H1 (cell line): ENCODE data around the gene MRPS15. TPM values are rescaled to one million over a fixed set of nuclear protein-coding genes. Genes with fewer than 3 reads are reported as not detected.

Experiments
- ASH2L ChIP-seq: fragments of 200-600, 300-600 bp; sonication (generic); IDR thresholded peaks from one replicate; pipeline ENCODE4 v1.7.1; 2017; ENCODE audit warnings: low read length
- BRCA1 ChIP-seq: IDR thresholded peaks from 2 replicates; pipeline ENCODE4 v1.6.1; 2012; ENCODE audit warnings: low read depth, low read length, improper control_type of control experiment
- CEBPB ChIP-seq: IDR thresholded peaks from 2 replicates; pipeline ENCODE4 v1.6.1; 2012; ENCODE audit warnings: low read depth, low read length
- CHD1 ChIP-seq: IDR thresholded peaks from 2 replicates; pipeline ENCODE4 v1.6.1; 2012; ENCODE audit warnings: low read depth, low read length, improper control_type of control experiment
- CHD2 ChIP-seq: IDR thresholded peaks from 2 replicates; pipeline ENCODE4 v1.6.1; 2012; ENCODE audit warnings: low read length, improper control_type of control experiment
- CTCF ChIP-seq, 3 experiments: IDR thresholded peaks; 1 replicate in 2 of 3; 2 replicates in 1 of 3; pipeline versions ENCODE4 v1.5.1 to v1.6.1; 2011; ENCODE audit warnings: low read length in 3 of 3, mild to moderate bottlenecking in 3 of 3, inconsistent platforms in 2 of 3, low read depth in 1 of 3, moderate library complexity in 1 of 3; ENCODE audit not compliant: insufficient read depth in 1 of 3; ENCODE audit errors: control extremely low read depth in 1 of 3
- EGR1 ChIP-seq: IDR thresholded peaks from 2 replicates; pipeline ENCODE4 v1.6.1; 2011; ENCODE audit warnings: low read depth, low read length, borderline replicate concordance
- FOSL1 ChIP-seq: IDR thresholded peaks from 2 replicates; pipeline ENCODE4 v1.6.1; 2011; ENCODE audit warnings: mild to moderate bottlenecking, low read depth, low read length, moderate library complexity; ENCODE audit not compliant: insufficient read depth
- GABPA ChIP-seq: IDR thresholded peaks from 2 replicates; pipeline ENCODE4 v1.6.1; 2011; ENCODE audit warnings: mild to moderate bottlenecking, low read length, moderate library complexity, borderline replicate concordance; ENCODE audit not compliant: insufficient read depth
- HDAC6 ChIP-seq: IDR thresholded peaks from one replicate; pipeline ENCODE4 v1.7.1; 2012; ENCODE audit warnings: low read depth, mild to moderate bottlenecking, inconsistent platforms, low read length, moderate library complexity
- JUN ChIP-seq: IDR thresholded peaks from 2 replicates; pipeline ENCODE4 v1.6.1; 2011; ENCODE audit warnings: low read depth, mild to moderate bottlenecking, improper control_type of control experiment, low read length
- KDM1A ChIP-seq: fragments of 200-600, 300-600 bp; sonication (generic); IDR thresholded peaks from 2 replicates; pipeline ENCODE4 v1.7.1; 2016; ENCODE audit warnings: mild to moderate bottlenecking, low read length, borderline replicate concordance
- NRF1 ChIP-seq: IDR thresholded peaks from 2 replicates; pipeline ENCODE4 v1.6.1; 2011; ENCODE audit warnings: mild to moderate bottlenecking, low read depth, low read length, improper control_type of control experiment
- POLR2AphosphoS5 ChIP-seq: IDR thresholded peaks from 2 replicates; pipeline ENCODE4 v1.6.1; 2011; ENCODE audit warnings: low read depth, low read length
- POU5F1 ChIP-seq: IDR thresholded peaks from 2 replicates; pipeline ENCODE4 v1.6.1; 2011; ENCODE audit warnings: low read depth, mild to moderate bottlenecking, low read length, moderate library complexity
- RBBP5 ChIP-seq: IDR thresholded peaks from 2 replicates; pipeline ENCODE4 v1.7.1; 2012; ENCODE audit warnings: low read depth, mild to moderate bottlenecking, inconsistent platforms, low read length, moderate library complexity, borderline replicate concordance
- RFX5 ChIP-seq: IDR thresholded peaks from 2 replicates; pipeline ENCODE4 v1.6.1; 2011; ENCODE audit warnings: low read depth, low read length, improper control_type of control experiment, borderline replicate concordance
- SIX5 ChIP-seq: IDR thresholded peaks from 2 replicates; pipeline ENCODE4 v1.6.1; 2011; ENCODE audit warnings: mild to moderate bottlenecking, low read depth, low read length
- SRF ChIP-seq: IDR thresholded peaks from 2 replicates; pipeline ENCODE4 v1.6.1; 2011; ENCODE audit warnings: mild to moderate bottlenecking, low read depth, low read length, moderate library complexity
- TAF1 ChIP-seq: IDR thresholded peaks from 2 replicates; pipeline ENCODE4 v1.6.1; 2011; ENCODE audit warnings: mild to moderate bottlenecking, low read depth, low read length
- ZNF274 ChIP-seq: IDR thresholded peaks from 2 replicates; pipeline ENCODE4 v1.7.0; 2012; ENCODE audit warnings: low read length, borderline replicate concordance; ENCODE audit errors: extremely low read depth
- polyA plus RNA-seq, 7 experiments: library from polyadenylated mRNA; depleted of rRNA in 3 of 7; stranded (reverse) in 5 of 7; unstranded in 2 of 7; fragments of >200 nt in 5 of 7; fragments of 200-250 nt in 2 of 7; gene quantifications; 1 replicate in 5 of 7; 2 replicates in 1 of 7; 4 replicates in 1 of 7; pipeline versions ENCODE4 v1.2.1 to v1.2.3, GENCODE V29; 2011 to 2013; ENCODE audit warnings: missing spikeins in 2 of 7, mixed read lengths in 2 of 7
- total RNA-seq: library from RNA; stranded (reverse); fragmentation: NEBNext Ultra II Directional; extraction: Animal tissue kit (Norgen Biotek cat#: 25700); gene quantifications from 2 replicates; pipeline ENCODE4 v1.2.1, GENCODE V29; 2021

The MRPS15 gene
- total and polyA plus RNA-seq, 2 of the 8 experiments (the other 6 are each of a cell fraction or from before 2014, with no cell fraction given), result 53.6 to 129 TPM

- TF ChIP-seq CHD1, result no peak
- TF ChIP-seq HDAC6, result no peak
- no peak for TF ChIP-seq SRF
- TF ChIP-seq POU5F1, result no peak
- no peak for TF ChIP-seq ZNF274
- TF ChIP-seq CHD2, result peak; percentile 91
- peak; percentile 74 for TF ChIP-seq TAF1
- no peak for TF ChIP-seq RFX5
- peak; percentile 42 for TF ChIP-seq ASH2L
- TF ChIP-seq RBBP5, result peak; percentile 53; the same call in 1 of the 2 replicates
- TF ChIP-seq EGR1, result no peak
- no peak for TF ChIP-seq JUN
- TF ChIP-seq POLR2AphosphoS5, result peak; percentile 69
- no peak for TF ChIP-seq GABPA
- no peak for TF ChIP-seq FOSL1
- TF ChIP-seq CTCF (IDR thresholded peaks at IDR 0.05; ENCODE audit: control extremely low read depth in 1 of 3, insufficient read depth in 1 of 3, low read depth in 1 of 3, low read length in 3 of 3), result no peak
- peak; percentile 43 for TF ChIP-seq CEBPB
- TF ChIP-seq KDM1A, result no peak
- no peak for TF ChIP-seq BRCA1
- no peak for TF ChIP-seq SIX5
- TF ChIP-seq NRF1, result no peak
These were observed 13.8 kb downstream of the MRPS15 start, which contains the start of gene OSCP1 (continued) for GRCh38 chr1:36450270-36450918.
